Measurements from ENCODE around the gene TAC3.

Gene TAC3

DNA sequence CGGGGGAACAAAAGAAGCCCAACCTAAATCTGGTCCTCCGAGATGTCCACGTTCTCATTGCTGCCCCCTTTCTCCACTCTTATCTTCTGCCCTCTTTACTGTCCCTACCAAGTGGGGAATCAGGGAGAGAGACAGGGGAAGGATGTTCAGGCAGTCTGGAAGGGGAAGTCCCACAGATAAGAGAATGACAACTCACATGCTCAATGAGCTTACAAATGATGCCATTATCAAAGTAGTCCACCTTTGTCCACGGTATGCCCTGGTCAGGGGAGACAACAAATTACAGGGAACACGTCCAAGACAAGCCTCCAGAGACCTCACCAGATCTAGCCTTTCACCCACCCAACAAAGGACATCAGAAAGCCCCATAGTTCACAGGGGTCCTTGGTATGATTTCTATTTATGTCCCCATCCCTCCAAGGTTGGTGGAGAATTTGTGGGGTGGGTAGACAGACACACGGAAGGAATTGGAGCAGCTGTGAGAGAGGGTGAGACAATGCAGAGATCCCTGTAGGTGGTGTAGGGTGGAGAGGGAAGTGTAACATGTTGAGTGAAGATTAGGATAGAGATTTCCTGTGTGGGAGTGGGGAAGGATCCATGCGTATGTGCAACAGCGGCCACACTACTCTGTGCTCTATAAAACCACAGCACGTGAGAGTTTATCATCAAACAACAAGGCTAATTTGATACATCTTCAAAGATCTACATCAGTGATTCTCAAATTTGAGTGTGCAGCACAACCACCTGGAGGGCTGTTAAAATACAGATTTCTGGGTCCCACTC, 22.9 kb upstream of the TAC3 start:
- in situ Hi-C loops (cut with HindIII; ENCODE audit: low sequenced_read_pairs), result no loop called here
- DNase-seq (ENCODE audit: low read depth), result no peak
- H3K4me3 ChIP-seq (ENCODE audit: low read depth, low read length), result no peak overlapping the region
- TF ChIP-seq, protein P1, sequence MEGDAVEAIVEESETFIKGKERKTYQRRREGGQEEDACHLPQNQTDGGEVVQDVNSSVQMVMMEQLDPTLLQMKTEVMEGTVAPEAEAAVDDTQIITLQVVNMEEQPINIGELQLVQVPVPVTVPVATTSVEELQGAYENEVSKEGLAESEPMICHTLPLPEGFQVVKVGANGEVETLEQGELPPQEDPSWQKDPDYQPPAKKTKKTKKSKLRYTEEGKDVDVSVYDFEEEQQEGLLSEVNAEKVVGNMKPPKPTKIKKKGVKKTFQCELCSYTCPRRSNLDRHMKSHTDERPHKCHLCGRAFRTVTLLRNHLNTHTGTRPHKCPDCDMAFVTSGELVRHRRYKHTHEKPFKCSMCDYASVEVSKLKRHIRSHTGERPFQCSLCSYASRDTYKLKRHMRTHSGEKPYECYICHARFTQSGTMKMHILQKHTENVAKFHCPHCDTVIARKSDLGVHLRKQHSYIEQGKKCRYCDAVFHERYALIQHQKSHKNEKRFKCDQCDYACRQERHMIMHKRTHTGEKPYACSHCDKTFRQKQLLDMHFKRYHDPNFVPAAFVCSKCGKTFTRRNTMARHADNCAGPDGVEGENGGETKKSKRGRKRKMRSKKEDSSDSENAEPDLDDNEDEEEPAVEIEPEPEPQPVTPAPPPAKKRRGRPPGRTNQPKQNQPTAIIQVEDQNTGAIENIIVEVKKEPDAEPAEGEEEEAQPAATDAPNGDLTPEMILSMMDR (IDR thresholded peaks at IDR 0.05; ENCODE audit: low read depth, low read length, missing control alignments), result no peak

DNA sequence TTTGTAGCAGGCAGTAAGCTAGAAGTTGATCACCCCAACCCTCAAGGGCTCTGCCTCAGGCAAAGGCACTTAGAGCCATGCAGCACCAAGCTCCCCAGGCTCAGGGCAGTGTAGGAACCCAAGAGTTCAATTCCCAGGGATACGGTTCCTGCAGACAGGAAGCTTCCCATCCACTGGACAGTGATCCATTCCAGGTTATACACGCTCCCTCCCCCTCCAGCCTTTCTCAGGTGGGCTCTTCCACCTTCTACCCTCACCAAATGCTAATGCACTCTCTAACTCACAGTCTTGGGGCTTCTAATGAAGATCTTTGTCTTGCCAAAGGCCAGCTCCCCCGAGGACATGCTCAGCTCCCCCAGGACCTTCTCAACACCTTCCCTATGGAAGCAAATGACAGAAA, 20.9 kb upstream of the TAC3 start:
- TF ChIP-seq, protein P1 (IDR thresholded peaks at IDR 0.05; ENCODE audit: low read depth, low read length, missing control alignments), result no peak
- in situ Hi-C loops (cut with HindIII; ENCODE audit: low sequenced_read_pairs), result no loop called here
- H3K4me3 ChIP-seq (ENCODE audit: low read depth, low read length), result no peak overlapping the region
- no peak for DNase-seq (ENCODE audit: low read depth)

DNA sequence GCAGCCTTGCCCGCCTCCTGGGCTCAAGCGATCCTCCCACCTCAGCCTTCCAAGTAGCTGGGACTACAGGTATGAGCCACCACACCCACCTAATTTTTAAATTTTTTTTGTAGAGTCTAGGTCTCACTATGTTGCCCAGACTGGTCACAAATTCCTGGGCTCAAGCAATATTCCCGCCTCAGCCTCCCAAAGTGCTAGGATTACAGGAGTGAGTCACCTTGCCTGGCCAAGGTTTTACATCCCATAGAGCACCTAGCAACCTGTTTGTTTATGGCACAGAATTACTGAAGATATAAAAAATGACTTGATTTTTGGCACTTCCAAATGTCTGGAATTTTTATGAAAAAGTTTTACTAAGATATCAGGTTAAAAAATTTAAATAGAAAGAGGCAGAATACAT, 17.1 kb upstream of the TAC3 start:
- in situ Hi-C loops (cut with HindIII; ENCODE audit: low sequenced_read_pairs), result no loop called here
- no peak for DNase-seq (ENCODE audit: low read depth)
- TF ChIP-seq, protein P1 (IDR thresholded peaks at IDR 0.05; ENCODE audit: low read depth, low read length, missing control alignments), result no peak
- no peak overlapping the region for H3K4me3 ChIP-seq (ENCODE audit: low read depth, low read length)

DNA sequence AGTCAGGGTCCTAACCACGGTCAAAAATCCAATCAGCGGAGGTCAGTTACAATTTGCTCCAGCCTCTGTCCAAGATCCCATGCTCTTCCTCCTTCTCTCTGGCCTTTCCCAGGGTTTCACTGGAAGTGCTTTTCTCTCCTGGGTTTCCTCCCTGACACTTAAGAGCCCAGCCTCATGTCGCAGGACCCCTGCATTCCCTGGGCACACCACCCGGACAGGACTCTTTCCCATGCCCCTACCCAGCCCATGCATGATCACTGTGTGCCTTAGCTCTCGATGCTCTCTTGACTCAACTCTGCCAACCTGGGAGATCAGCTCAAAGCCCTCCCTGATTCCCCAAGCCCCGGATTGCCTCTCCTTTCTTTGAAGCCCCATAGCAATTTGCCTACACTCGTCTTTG, 15.5 kb upstream of the TAC3 start:
- TF ChIP-seq, protein P1 (IDR thresholded peaks at IDR 0.05; ENCODE audit: low read depth, low read length, missing control alignments), result no peak
- H3K4me3 ChIP-seq (ENCODE audit: low read depth, low read length), result no peak overlapping the region
- in situ Hi-C loops (cut with HindIII; ENCODE audit: low sequenced_read_pairs), result no loop called here
- DNase-seq (ENCODE audit: low read depth), result no peak

DNA sequence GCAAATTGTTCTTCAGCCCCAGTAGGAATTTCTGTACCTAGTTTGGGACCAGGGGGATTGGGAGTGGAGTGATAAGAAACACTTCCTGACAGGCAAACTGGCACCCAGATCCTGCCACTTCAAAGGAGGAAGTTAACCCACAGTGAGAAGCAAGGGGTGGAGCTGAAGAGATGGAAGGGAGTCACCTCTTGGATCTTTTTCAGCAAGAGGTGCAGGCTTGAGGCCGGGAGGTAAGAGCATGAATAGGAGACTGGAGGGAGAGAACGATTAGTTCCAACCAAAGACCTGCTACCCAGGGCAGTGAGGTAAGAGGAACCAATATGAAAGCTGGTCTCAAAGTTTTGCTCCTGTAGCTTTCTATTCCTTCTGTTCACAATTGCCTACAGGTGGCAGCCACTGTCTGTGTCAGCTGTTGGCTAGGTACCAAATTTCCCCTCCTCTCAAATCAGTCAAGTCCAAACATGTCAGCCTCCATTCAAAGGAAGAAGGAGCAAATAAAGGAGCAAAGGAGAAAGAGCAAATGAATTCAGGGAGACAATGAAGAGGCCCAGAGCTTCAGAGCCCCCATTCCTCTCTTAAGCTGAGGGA, 14.9 kb upstream of the TAC3 start:
- in situ Hi-C loops (cut with HindIII; ENCODE audit: low sequenced_read_pairs), result no loop called here
- no peak overlapping the region for H3K4me3 ChIP-seq (ENCODE audit: low read depth, low read length)
- TF ChIP-seq, protein P1 (IDR thresholded peaks at IDR 0.05; ENCODE audit: low read depth, low read length, missing control alignments), result no peak
- DNase-seq (ENCODE audit: low read depth), result no peak

DNA sequence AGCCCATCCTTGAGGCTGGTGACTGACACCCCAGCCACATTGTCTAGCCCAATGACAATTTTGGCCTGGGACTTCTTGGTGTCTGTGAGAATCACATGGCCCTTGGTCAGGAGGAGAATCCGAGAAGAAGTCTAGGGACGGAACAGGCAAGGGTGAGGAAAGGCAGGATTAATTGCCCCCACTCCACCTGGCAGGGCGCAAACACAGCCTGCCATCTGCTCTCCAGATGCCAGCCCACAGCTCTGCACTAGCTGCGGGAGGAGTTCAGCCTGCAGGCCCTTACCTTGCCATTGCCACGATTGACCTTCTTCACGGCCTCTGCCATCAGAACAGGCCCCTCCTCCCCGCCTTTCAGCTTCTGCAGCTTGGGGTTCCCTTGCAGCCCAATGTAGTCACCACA, 13.1 kb upstream of the TAC3 start:
- in situ Hi-C loops (cut with HindIII; ENCODE audit: low sequenced_read_pairs), result no loop called here

More for the DNA sequence above, 13.1 kb upstream of the TAC3 start:
- H3K4me3 ChIP-seq (ENCODE audit: low read depth, low read length), result no peak overlapping the region
- no peak for DNase-seq (ENCODE audit: low read depth)
- TF ChIP-seq, protein P1 (IDR thresholded peaks at IDR 0.05; ENCODE audit: low read depth, low read length, missing control alignments), result no peak
